22Rv1 (cell line): Measurements from ENCODE around the gene DCDC1.

Experiments
- CTCF ChIP-seq: fragments of 450-650 bp; IDR thresholded peaks from 2 replicates; pipeline ENCODE4 v1.5.1; 2017; ENCODE audit warnings: mild to moderate bottlenecking
- ZFX ChIP-seq: fragments of 450-650 bp; IDR thresholded peaks from 2 replicates; pipeline ENCODE4 v1.6.1; 2017; ENCODE audit warnings: antibody characterized with exemption, borderline replicate concordance

- TF ChIP-seq CTCF = no peak
- TF ChIP-seq ZFX = no peak
Observed at GRCh38 chr11:30938171-30938570, 431.4 kb downstream of the DCDC1 start.
